Measurements from ENCODE around the gene NLK.
A peak's percentile ranks its signal among the peaks of the same experiment; 100 is the strongest.
"Not testable (repeated sequence)": the region's sequence is repeated elsewhere in the genome, so short reads cannot be mapped to it uniquely, and the experiment has no call there.

Gene NLK

DNA sequence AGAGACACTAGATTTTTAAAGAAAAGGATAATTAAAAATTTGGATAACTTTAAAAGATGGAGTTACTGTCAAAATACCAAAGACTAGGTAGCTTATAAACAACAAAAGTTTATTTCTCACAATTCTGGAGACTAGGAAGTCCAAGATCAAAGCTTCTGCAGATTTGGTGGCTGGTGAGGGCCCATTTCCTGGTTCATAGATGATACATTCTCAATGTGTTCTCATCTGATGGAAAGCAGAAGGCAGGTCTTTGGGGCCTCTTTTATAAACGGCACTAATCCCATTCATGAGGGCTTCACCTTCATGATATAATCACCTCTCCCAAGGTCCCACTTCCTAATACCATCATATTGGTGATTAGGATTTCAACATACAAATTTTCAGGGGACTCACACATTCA, 33.7 kb downstream of the NLK start:
- TF ChIP-seq, protein P1, sequence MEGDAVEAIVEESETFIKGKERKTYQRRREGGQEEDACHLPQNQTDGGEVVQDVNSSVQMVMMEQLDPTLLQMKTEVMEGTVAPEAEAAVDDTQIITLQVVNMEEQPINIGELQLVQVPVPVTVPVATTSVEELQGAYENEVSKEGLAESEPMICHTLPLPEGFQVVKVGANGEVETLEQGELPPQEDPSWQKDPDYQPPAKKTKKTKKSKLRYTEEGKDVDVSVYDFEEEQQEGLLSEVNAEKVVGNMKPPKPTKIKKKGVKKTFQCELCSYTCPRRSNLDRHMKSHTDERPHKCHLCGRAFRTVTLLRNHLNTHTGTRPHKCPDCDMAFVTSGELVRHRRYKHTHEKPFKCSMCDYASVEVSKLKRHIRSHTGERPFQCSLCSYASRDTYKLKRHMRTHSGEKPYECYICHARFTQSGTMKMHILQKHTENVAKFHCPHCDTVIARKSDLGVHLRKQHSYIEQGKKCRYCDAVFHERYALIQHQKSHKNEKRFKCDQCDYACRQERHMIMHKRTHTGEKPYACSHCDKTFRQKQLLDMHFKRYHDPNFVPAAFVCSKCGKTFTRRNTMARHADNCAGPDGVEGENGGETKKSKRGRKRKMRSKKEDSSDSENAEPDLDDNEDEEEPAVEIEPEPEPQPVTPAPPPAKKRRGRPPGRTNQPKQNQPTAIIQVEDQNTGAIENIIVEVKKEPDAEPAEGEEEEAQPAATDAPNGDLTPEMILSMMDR (IDR thresholded peaks at IDR 0.05; ENCODE audit: low read depth, low read length), result no peak
- DNase-seq (ENCODE audit: low read depth, low spot score), result no peak
- in situ Hi-C loops (cut with HindIII; ENCODE audit: low sequenced_read_pairs), result no loop called here
- H3K4me3 ChIP-seq (ENCODE audit: low read depth, low read length), result no peak overlapping the region

DNA sequence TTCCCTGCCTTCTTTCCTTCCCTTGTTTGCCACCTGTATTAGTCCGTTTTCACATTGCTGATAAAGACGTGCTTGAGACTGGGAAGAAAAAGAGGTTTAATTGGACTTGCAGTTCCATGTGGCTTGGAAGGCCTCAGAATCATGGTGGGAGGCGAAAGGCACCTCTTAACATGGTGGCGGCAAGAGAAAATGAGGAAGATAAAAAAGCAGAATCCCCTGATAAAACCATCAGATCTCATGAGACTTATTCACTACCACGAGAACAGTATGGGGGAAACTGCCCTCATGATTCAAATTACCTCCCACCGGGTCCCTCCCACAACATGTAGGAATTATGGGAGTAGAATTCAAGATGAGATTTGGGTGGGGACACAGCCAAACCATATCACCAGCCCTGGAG, 34.7 kb downstream of the NLK start:
- DNase-seq (ENCODE audit: low read depth, low spot score); H3K4me3 ChIP-seq (ENCODE audit: low read depth, low read length); in situ Hi-C loops (cut with HindIII; ENCODE audit: low sequenced_read_pairs): not testable (repeated sequence)

DNA sequence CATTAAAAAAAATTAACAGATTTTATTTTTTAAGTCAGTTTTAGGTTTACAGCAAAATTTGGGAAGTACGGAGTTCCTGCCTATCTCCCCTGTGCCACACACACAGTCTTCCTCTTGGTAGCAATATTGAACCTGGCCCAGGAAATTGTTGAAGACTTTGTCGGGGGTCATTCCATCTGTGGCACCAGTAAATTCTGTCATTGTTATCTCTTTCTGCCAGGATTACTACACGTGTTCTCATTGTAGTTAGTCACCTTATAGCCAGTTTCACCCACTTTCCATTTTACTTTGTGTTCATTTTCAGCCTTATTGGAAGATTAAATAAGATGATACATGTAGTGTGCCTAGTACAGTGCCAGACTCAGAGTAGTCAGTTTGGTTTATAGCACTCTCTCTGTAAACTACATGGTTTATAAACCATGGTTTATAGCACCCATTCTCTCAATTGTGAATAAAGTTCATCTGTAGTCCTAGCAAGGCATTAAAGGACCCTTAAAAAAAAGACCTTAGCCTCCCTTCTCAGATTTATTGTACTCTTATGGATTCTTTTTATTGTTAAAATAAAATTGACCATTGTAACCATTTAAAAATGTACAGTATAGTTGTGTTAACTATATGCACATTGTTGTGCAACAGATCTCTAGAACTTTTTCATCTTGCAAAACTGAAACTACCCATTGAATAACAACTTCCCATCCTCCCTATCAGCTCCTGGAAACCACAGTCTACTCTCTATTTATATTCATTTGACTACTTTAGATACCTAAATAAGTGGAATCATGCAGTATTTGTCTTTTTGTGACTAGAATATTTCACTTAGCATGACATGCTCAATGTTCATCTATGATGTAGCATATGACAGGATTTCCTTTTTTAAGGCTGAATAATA, 36.1 kb downstream of the NLK start:
- no peak for DNase-seq (ENCODE audit: low read depth, low spot score)
- TF ChIP-seq, protein P1 (IDR thresholded peaks at IDR 0.05; ENCODE audit: low read depth, low read length), result no peak
- H3K4me3 ChIP-seq (ENCODE audit: low read depth, low read length), result no peak overlapping the region
- in situ Hi-C loops (cut with HindIII; ENCODE audit: low sequenced_read_pairs), result no loop called here

DNA sequence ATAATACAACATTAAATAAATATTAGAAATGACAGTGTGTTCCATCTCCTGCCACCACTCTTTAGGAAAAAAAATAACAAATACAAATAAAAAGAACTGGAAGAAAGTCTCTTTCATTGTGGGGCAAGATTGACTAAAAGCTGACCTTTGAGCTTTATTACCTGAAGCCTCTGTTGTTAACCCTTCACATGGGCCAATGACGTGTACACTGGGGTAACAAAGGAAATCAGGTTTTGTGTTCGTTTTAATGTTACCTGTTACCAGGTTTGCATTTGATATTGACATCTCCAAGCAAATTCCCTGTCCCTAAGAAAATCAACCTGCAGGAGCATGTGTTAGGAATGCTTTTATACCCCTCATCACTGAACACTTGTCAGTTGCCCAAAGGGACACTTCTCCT, 39.0 kb downstream of the NLK start:
- in situ Hi-C loops (cut with HindIII; ENCODE audit: low sequenced_read_pairs), result no loop called here
- TF ChIP-seq, protein P1 (IDR thresholded peaks at IDR 0.05; ENCODE audit: low read depth, low read length), result no peak
- no peak overlapping the region for H3K4me3 ChIP-seq (ENCODE audit: low read depth, low read length)
- DNase-seq (ENCODE audit: low read depth, low spot score), result no peak

DNA sequence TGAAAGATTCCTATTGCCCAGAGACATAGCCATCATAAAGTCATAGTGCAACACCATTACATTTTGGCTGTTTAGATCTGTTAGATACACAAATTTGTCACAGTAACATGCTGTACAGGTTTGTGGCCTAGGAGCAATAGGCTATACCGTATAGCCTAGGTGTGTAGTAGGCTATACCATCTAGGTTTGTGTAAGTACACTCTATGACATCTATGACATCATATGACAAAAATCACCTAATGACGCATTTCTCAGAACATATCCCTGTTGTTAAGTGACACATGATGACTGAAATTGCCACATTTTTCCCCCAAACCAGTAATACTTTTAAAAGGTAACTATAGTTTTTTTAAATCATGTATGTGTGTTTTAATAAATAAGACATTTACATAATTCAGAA, 43.3 kb downstream of the NLK start:
- in situ Hi-C loops (cut with HindIII; ENCODE audit: low sequenced_read_pairs), result no loop called here

DNA sequence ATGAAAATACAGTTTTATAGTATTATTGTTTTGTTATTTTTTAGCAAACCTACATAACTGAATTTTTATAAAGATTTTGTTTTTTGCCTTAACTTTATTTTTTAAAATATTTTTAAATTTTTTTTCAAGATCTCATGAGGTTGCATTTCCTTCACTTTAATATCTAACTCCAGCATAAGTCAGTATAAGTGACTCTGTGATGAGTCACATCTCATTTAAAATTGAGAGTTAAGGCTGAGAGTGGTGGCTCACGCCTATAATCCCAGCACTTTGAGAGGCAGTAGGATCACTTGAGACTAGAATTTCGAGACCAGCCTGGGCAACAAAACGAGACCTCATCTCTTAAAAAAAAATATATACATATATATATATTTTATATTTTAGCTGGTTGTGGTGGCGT, 44.0 kb downstream of the NLK start:
- in situ Hi-C loops (cut with HindIII; ENCODE audit: low sequenced_read_pairs), result no loop called here
- peak; percentile 41 for DNase-seq (ENCODE audit: low read depth, low spot score)
- TF ChIP-seq, protein P1 (IDR thresholded peaks at IDR 0.05; ENCODE audit: low read depth, low read length), result no peak
- H3K4me3 ChIP-seq (ENCODE audit: low read depth, low read length), result no peak overlapping the region

More for the DNA sequence above, 43.3 kb downstream of the NLK start:
- DNase-seq (ENCODE audit: low read depth, low spot score), result no peak
- TF ChIP-seq, protein P1 (IDR thresholded peaks at IDR 0.05; ENCODE audit: low read depth, low read length), result no peak
- H3K4me3 ChIP-seq (ENCODE audit: low read depth, low read length), result no peak overlapping the region

DNA sequence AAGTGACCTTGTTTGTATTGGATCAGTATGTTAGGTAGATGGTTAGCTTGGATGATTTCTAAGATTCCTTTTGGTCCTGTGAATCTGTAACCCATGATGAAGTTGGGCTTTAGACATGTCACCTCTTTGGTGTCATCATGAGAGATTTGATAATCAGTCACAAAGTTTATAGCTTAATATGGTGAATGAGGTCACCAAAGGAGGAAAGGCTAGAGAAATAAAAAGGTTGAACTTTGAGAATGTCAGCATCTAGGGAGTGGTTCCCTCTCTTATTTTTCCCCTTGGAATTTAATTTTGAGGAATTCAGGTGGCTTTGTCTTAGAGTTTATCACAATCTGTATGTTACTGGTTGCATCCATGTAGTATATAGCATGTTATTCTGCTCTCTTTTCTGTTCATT, 45.3 kb downstream of the NLK start:
- DNase-seq (ENCODE audit: low read depth, low spot score), result no peak
- TF ChIP-seq, protein P1 (IDR thresholded peaks at IDR 0.05; ENCODE audit: low read depth, low read length), result no peak
- in situ Hi-C loops (cut with HindIII; ENCODE audit: low sequenced_read_pairs), result no loop called here
- no peak overlapping the region for H3K4me3 ChIP-seq (ENCODE audit: low read depth, low read length)

Measured in astrocyte of the spinal cord (primary cell).